HG02938 (cell line): ENCODE measurements around the gene CCDC196.

Experiments used
- ATAC-seq: cut with Tn5 transposase; IDR thresholded peaks from one replicate; pipeline ENCODE4 v1.9.1; 2021; ENCODE audit warnings: mild to moderate bottlenecking, moderate library complexity; ENCODE audit not compliant: unreplicated experiment

Gene CCDC196, protein sequence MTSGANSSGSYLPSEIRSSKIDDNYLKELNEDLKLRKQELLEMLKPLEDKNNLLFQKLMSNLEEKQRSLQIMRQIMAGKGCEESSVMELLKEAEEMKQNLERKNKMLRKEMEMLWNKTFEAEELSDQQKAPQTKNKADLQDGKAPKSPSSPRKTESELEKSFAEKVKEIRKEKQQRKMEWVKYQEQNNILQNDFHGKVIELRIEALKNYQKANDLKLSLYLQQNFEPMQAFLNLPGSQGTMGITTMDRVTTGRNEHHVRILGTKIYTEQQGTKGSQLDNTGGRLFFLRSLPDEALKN

GRCh38 chr14:66485910-66486421, at the start of gene CCDC196:
TSS of gene CCDC196 (plus strand) at chr14:66486371. CDS start at chr14:66486503, 132 bp downstream.
- ATAC-seq: no peak

GRCh38 chr14:66440801-66441200, 45.4 kb upstream of the CCDC196 start:
- ATAC-seq: no peak

GRCh38 chr14:66442953-66443571, 43.1 kb upstream of the CCDC196 start:
- ATAC-seq: no peak

DNA sequence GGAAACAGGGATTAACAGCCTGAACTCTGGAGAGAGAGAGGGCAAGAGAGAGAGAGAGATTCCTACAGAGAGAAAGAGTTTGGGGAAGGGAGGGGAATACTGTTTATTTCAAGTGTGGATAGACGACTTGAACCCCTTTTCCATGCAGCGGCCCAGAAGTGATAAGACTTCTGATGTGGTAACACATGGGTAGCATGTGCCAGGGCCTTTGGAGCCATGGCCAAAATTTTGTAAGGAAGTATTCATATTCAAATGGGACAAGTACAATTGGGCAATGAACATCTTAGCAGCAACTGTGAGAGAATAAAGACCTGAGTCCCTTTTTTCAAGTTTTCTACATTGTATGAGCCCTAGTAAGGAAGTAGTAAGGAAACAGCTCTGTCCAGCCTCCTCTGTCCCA, 42.4 kb upstream of the CCDC196 start:
- no peak for ATAC-seq

- ATAC-seq: no peak
Measured at GRCh38 chr14:66444271-66444927, 41.8 kb upstream of the CCDC196 start.

- no peak for ATAC-seq
Measured at GRCh38 chr14:66445936-66446335, 40.2 kb upstream of the CCDC196 start.

DNA sequence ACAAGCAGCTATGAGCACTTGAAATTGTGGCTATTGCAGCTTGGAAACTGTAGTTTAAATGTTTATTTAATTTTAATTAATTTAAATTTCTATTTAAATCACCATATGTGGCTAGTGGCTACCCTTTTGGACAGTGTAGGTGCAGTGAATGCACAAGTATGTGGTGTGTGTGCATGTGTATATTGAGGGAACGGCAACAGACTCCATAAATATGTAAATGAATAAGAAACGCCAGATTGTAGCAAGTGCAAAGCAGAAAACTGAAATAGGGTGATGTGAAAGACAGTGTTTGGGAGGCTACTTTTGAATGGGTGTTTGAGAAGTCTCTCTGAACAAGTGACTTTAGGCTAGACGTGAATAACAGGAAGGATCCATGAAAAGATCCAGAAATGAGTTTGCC, 32.7 kb upstream of the CCDC196 start:
- no peak for ATAC-seq

GRCh38 chr14:66459603-66460002, 26.6 kb upstream of the CCDC196 start:
- no peak for ATAC-seq

DNA sequence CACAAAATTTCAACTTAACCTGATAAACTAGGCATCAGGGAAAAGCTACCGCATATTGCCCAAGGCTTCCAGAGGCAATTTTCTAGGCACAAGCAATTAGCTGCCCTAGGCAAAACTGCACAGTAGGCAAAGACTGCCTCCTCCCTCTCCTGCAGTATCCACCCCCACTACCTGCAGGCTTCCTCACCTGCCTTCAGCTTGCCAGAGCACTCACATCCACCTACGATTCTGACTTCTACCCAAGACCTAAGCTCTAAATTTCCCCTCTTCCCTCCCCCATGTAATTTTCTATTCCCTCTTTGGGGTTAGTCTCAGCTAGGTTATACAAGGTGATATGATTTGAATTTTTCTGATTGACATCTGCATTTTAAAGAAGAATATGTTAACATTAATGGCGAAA, 21.9 kb upstream of the CCDC196 start:
- no peak for ATAC-seq

DNA sequence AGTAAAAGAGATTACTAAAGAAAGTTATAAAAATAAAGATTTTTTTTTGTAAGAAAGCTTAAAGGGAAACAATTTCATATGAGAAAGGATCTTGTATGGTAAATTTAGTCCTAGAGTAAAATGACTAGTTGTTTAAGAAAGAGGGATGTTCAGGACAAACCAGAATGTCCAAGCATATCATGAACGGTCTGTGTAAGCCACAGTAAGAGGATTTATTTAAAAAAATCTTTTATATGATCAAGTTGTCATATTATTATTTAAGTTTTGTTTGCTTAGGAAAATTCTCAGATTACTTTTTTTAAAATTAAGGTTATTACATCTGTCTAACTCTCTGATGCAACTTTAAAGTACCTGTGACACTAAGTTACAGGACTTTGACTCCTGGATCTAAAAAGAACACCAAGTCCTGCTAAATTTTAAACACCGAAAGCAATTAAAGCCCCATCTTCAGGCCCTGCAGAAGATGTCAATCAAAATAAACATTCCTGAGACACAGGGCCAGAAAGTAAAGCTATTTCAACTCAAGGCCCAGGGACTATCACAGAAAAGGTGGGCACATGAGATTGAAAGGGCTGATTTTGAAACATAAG, 17.3 kb upstream of the CCDC196 start:
- no peak for ATAC-seq

- no peak for ATAC-seq
Measured at GRCh38 chr14:66471584-66471983, 14.6 kb upstream of the CCDC196 start.

DNA sequence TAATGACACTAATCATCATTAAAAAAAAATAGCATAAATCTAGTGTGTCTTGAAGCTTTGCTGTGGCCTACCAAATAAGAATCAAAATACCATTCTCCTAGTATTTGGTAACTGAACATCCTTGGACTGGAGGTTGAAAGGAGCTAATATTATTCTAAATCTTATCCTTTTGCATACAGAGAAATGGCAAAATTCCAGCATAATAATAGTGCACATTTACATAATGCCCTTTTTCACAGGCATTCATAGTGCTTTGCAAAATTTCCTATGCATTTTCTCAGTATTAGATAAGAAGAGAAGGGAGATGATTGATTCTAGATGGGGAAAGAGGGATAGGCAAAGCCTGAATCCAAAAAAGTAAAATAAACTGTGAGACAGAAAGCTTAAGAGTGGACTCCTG, 13.9 kb upstream of the CCDC196 start:
- ATAC-seq: no peak

DNA sequence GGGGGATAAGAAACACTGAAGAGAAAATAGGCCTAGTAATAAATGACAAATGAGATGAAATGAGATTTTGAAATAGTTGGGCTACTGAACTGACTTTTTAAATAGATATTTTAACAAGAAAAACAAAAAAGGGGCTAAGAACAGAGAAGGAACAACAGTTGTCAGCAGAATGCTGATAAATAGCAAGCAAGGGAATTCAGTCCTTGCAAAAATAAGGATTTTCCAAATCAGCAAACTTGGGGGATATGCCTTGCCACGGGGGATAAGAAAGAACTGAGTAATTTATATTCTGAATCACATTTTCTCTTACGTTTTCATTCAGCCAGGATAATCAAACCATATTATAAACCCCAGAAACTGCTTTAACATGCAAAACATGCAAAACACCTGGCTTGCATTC, 12.9 kb upstream of the CCDC196 start:
- no peak for ATAC-seq

DNA sequence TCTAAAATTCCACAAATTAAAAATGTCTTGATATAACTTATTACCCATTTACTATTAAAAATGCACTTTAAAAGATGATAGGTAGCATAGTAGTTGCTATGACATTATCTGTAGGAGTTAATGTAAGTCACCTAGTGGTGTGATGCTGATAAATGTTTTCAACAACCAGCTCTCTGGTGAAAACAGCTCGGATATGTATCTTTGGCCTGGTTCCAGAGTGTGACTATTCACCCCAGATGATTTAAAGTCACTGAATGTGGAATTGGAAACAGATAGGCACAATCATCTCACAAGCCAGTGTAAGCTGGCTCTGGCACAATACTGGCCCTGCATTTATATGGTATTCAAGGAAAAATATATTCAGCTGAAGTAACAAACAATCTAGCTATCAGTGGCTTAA, 9.2 kb upstream of the CCDC196 start:
- no peak for ATAC-seq

- no peak for ATAC-seq
Measured at GRCh38 chr14:66477567-66477966, 8.6 kb upstream of the CCDC196 start.

DNA sequence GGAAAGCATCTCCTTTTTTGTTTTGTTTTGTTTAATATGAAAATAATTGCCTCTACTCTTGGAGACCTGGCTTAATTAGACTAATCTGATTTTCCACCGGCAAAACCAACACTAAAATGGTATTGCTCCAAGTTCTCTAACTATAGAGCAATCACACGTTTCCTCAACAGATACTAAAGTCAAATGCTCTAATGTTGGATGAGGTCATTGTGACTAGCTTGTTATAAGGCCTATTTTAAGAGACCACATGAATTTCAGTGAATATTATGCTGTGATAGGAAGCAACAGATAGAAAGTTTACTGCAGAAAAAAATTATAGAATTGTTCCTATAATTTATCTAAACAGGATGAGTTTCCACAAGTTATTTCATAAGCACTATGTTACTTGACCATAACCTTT, 3.3 kb upstream of the CCDC196 start:
- ATAC-seq: no peak

DNA sequence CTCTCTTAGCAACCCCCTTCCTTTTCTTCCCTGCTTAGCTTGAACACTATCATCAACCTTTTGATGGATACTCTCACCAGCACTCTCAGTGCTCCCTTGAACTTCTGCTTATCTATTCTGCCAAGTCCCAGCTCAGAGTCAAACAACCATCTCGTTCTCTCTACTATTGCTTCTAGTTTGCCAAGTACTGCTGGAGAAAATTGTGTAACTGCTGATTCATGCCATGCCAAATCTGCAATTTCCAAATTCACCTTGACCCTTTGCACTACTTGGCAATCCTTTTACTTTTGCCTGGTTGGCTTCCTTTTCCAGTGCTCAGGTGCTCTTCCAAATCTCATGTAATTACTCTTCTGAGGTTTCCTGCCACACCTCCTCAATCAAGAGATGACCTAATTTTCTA, 2.8 kb upstream of the CCDC196 start:
- no peak for ATAC-seq

DNA sequence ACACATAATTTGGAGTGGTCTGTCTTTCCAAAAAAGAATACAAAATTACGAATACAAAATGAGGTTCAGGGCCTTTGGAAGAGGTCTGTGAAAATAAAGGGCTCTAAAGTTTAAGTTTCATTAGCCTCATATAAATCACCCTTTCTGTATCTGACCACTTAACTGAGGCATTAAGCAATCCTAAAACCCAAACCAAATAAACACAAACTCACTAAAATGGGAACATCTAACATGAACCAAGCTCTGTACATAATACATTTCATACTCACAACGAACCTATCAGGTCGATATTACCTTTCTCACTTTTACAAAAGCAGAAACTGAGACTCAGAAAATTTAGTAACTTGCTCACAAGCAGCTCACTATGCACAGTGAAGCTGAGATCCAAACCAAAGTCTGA, 1.1 kb upstream of the CCDC196 start:
- ATAC-seq: no peak

GRCh38 chr14:66487164-66487563, 993 bp downstream of the CCDC196 start:
- ATAC-seq: no peak

DNA sequence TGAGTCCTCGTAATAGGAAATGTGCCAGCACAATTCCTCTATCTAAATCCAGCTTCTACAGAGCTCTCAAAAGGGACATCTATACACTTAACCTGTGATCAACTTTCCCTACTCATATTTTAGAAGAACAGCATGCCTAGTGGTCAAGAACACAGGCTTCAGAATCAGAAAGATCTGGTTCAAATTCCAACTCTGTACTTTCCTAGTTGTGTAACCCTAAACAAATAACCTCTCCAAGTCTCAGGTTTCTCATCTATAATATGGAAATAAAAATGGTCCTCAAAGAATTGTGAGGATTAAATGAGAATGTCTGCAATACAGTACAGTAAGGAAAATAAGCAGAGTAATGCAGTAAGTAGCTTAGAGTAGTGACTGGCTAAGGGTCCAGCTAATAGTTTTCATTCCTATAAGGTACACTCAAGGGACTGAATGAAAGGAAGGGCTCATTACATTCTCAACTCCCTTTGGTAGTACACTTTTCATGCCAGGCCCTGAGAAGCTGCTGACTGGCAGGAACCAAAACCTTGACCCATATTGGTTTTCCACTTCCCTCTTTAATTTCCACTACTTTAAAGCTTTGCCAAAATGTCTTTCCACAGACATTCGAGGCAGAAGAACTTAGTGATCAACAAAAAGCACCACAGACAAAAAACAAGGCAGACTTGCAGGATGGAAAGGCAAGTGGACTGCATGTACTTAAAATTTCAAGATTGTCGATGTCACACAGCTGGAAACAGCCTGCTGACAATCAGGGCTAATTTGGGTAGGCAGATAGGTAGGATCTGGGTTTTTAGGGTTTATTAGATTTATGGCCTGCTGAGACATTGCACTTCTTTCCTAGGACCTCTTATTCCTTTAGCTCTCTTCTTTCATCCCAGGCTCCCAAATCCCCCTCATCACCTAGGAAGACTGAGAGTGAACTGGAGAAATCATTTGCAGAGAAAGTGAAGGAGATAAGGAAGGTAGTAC, 4.3 kb downstream of the CCDC196 start:
- no peak for ATAC-seq

DNA sequence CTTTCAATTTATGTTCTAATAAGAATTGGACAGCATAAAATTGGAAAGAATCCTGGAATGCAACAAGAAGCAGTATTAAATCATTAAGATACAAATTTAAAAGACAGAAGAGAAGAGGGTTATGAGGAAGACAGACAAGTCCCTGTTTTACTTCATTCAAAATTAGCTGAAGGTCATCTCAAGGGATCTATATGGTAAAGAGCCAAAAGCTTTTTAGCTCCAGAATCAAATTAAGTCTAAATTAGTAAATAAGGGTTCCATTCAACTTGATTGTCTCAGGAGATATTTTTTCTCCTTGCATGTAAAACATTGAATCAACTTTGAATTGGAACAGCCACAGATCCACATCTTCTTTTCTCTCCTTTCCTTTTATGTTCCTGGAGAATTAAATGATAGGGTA, 7.6 kb downstream of the CCDC196 start:
- ATAC-seq: no peak
